ENCODE results near the gene PNMA5.
"Not testable (repeated sequence)": the region's sequence is repeated elsewhere in the genome, so short reads cannot be mapped to it uniquely, and the experiment has no call there.

The PNMA5 gene

GRCh38 chrX:152993933-152994332, at the start of gene PNMA5:
PNMA5 (minus strand) TSS chrX:152994116; CDS start chrX:152991598, 2,518 bp downstream.
- no peak for FAIRE-seq

GRCh38 chrX:153032397-153033118, 38.6 kb upstream of the PNMA5 start:
- peak; percentile 53 for DNase-seq (ENCODE audit: insufficient read length, low spot score)
- FAIRE-seq, result no peak
- TF ChIP-seq POLR2A (IDR thresholded peaks at IDR 0.05; ENCODE audit: low read depth, low read length), result no peak

More at GRCh38 chrX:152993933-152994332, at the start of gene PNMA5:
- DNase-seq (ENCODE audit: insufficient read length, low spot score), result no peak
- no peak for TF ChIP-seq POLR2A (IDR thresholded peaks at IDR 0.05; ENCODE audit: low read depth, low read length)

DNA sequence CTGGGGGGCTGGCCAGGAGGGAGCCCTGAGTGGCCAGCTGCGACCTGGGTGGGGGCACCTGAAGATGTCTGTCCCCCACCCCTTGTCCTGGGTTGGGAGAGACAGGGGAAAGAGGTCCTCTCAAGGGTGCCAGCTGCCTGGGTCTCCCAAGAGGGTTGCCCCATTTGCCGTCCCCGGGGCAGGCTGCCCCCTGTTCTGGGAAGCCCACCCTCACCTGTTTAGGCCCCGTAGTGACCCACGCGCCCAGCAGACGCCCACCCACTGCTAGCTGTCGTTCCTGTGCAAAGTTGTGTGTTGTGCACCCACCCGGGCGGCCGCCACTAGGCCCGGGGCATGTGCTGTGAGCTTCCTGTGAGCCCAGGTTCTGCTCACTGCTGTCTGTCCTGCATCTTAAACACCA, 36.9 kb upstream of the PNMA5 start:
- no peak for TF ChIP-seq POLR2A (IDR thresholded peaks at IDR 0.05; ENCODE audit: low read depth, low read length)
- DNase-seq (ENCODE audit: insufficient read length, low spot score) (no peak), FAIRE-seq (no peak)

- FAIRE-seq, result no peak
- no peak for DNase-seq (ENCODE audit: insufficient read length, low spot score)
- no peak for TF ChIP-seq POLR2A (IDR thresholded peaks at IDR 0.05; ENCODE audit: low read depth, low read length)
Measured at GRCh38 chrX:153029875-153030274, 36.0 kb upstream of the PNMA5 start.

DNA sequence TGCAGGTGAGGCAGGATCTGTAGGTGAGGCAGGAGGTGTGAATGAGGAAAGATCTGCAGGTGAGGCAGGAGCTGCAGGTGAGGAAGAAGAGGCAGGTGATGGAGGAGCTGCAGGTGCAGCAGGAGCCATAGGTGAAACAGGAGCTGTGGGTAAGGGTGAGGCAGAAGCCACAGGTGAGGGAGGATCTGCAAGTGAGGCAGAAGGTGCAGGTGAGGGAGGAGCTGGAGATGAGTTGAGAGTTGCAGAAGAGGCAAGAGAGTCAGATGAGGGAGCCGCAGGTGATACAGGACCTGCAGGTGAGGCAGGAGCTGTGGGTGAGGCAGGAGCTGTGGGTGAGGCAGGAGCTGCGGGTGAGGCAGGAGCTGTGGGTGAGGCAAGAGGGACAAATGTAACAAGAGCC, 35.2 kb upstream of the PNMA5 start:
- DNase-seq (ENCODE audit: insufficient read length, low spot score) (no peak), FAIRE-seq (no peak)
- no peak for TF ChIP-seq POLR2A (IDR thresholded peaks at IDR 0.05; ENCODE audit: low read depth, low read length)

GRCh38 chrX:153028487-153028886, 34.6 kb upstream of the PNMA5 start:
- DNase-seq (ENCODE audit: insufficient read length, low spot score); FAIRE-seq: not testable (repeated sequence)

- not testable (repeated sequence) for DNase-seq (ENCODE audit: insufficient read length, low spot score); FAIRE-seq
Measured at GRCh38 chrX:153026501-153026900, 32.6 kb upstream of the PNMA5 start.

DNA sequence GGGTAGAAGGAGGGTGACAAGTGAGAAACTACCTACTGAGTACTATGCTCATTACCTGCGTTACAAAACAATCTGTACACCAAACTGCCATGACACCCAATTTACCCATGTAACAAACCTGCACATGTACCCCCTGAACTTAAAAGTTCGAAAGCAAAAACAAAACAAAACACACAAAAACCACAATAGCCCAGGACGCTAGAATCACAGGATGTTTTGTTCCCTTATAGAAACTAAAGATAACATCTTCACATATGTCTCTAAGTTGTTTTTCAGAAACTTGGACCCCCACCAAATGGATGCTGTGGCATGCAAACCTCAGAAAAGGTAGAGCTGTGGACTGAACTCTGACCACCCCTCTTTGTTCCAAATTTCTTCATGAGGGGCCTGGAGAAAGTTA, 25.2 kb upstream of the PNMA5 start:
- FAIRE-seq (no peak), DNase-seq (ENCODE audit: insufficient read length, low spot score) (no peak)
- no peak for TF ChIP-seq POLR2A (IDR thresholded peaks at IDR 0.05; ENCODE audit: low read depth, low read length)

DNA sequence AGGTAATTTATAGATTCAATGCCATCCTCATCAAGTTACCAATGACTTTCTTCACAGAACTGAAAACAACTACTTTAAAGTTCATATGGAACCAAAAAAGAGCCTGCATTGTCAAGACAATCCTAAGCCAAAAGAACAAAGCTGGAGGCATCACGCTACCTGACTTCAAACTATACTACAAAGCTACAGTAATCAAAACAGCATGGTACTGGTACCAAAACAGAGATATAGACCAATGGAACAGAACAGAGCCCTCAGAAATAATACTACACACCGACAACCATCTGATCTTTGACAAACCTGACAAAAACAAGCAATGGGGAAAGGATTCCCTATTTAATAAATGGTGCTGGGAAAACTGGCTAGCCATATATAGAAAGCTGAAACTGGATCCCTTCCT, 23.3 kb upstream of the PNMA5 start:
- FAIRE-seq; DNase-seq (ENCODE audit: insufficient read length, low spot score): not testable (repeated sequence)

DNA sequence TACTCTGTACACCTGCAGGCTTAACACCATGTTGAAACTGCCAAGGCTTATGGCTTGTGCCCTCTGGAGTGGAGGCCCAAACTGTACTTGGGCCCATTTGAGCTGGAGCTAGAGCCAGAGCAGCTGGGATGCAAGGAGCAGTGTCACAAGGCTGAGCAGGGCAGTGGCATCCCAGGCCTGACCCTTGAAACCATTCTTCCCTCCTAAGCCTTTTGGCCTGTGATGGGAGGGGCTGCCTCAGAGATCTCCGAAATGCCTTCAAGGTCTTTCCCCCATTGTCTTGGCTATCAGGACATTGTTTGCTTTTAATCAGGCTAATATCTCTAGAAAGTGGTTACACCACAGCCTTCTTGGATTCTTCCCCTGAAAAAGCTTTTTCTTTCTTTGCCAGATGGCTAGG, 10.9 kb upstream of the PNMA5 start:
- no peak for FAIRE-seq
- DNase-seq (ENCODE audit: insufficient read length, low spot score), result no peak
- no peak for TF ChIP-seq POLR2A (IDR thresholded peaks at IDR 0.05; ENCODE audit: low read depth, low read length)

DNA sequence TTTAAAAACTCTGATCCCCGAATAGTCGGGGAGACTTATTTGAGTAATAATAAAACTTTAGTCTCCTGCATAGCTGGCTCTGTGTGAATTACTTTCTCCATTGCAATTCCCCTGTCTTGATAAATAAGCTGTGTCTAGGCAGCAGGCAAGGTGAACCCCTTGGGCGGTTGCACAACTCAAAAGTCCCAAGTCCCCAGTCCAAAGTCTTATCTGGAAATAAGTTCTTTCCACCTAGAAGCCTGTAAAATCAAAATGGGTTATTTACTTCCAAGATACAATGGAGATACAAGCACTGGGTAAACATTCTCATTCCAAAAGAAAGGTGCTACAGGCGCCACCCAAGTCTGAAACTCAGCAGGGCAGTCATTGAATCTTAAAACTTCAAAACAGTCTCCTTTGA, 10.1 kb upstream of the PNMA5 start:
- DNase-seq (ENCODE audit: insufficient read length, low spot score) (no peak), FAIRE-seq (no peak)
- TF ChIP-seq POLR2A (IDR thresholded peaks at IDR 0.05; ENCODE audit: low read depth, low read length), result no peak

GRCh38 chrX:153002182-153002581, 8.3 kb upstream of the PNMA5 start:
- DNase-seq (ENCODE audit: insufficient read length, low spot score); FAIRE-seq: not testable (repeated sequence)

GRCh38 chrX:152997337-152997736, 3.4 kb upstream of the PNMA5 start:
- DNase-seq (ENCODE audit: insufficient read length, low spot score) (no peak), FAIRE-seq (no peak)
- no peak for TF ChIP-seq POLR2A (IDR thresholded peaks at IDR 0.05; ENCODE audit: low read depth, low read length)

- no peak for TF ChIP-seq POLR2A (IDR thresholded peaks at IDR 0.05; ENCODE audit: low read depth, low read length)
- FAIRE-seq (no peak), DNase-seq (ENCODE audit: insufficient read length, low spot score) (no peak)
Measured at GRCh38 chrX:152992115-152992514, 1.8 kb downstream of the PNMA5 start.

- DNase-seq (ENCODE audit: insufficient read length, low spot score) (no peak), FAIRE-seq (no peak)
- TF ChIP-seq POLR2A (IDR thresholded peaks at IDR 0.05; ENCODE audit: low read depth, low read length), result no peak
Measured at GRCh38 chrX:152991123-152991522, 2.8 kb downstream of the PNMA5 start.

DNA sequence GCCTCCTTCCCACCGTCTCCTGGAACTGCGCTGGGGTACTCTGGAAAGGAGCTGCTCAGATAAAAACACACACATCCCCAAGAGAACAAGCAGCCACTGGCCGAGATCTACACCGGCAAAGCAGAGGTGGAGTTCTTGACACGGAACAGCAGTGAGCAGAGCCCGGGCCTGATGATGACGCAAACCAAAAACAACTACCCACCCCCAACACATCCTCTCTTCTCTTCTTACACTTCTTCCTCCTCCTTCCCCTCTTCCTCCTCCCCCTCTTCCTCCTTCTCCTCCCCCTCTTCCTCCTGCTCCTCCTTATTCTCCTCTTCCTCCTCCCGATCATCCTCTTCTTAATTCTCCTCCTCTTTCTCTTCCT, 4.6 kb downstream of the PNMA5 start:
- DNase-seq (ENCODE audit: insufficient read length, low spot score) (no peak), FAIRE-seq (no peak)
- no peak for TF ChIP-seq POLR2A (IDR thresholded peaks at IDR 0.05; ENCODE audit: low read depth, low read length)

Measured in H54 (cell line).